NCI-H2081 (cell line): ENCODE data around the gene PDE9A.

Source experiments
- DNase-seq, 2 experiments: peaks; one replicate each; lab custom pipeline; 2025; lab: John Stamatoyannopoulos, UW

Gene PDE9A

DNA sequence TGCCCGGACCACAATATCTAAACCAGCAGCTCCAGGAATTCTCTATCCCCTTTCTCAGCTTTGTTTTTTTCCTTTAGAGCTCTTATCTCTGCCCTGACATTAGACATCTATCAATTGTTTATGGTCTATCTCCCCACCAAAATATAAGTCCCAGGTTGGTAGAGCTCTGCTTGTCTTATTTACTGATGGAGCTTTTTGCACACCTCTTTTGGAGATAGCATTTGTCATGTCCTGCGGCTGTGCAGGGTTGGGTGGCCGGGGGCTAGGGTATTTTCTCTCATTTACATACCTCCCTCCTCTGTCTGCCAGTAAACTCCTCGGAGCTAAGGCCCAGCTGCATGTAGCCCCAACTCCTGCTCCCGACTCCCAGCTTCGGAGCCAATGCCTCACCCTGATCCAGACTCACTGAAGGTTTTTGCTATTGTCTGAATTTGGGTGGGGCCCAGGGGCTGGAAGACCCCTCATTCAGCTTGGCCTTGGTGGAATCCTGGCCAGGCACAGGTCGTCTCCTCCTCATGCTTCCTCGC, 11.1 kb upstream of the PDE9A start:
- DNase-seq, result no peak

DNA sequence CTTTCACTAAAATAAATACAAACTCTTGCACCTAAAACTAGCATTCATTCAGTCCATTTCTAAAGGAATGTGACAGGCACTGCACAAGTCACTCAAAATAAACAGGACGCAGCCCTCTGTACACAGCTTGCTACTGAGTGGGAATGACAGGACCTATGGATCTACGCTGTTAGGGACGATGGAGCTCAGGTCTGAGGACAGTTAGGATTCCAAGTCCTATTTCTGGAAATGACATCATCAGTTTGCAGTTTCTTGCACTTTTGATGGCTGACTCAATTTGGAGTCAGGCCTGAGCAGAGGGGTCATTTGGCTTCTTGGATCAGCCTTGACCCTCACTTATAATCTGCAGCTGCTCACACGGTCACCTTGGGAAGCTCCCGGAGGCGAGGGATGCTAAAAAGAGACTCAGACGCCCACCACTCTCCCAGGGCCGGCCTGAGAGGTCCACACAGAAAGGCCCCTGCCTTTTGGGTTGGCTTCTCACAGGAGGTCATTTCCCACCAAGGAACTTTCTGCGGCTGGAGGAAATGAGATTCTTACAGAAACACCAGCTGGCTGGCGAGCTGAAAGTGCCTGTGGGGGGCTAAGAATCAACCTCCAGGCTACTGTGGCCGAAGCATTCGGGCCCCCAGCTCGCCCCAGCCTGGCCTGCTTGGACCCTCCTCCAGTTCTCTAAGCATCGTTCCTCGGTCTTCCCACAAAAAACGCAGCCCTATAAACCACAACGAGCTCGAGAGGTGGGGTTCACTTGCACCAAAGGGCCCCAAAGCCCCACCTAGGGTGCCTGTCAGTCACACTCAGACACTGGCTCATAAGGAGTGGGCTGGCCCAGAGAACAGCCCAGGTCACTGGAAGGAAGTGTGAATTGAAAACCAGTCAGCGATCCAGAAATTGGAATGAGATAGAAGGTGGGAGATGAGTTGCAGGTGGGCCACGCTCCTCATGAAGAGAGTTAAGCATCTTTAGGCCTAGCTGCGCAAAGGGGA, 8.9 kb upstream of the PDE9A start:
- DNase-seq, result no peak

DNA sequence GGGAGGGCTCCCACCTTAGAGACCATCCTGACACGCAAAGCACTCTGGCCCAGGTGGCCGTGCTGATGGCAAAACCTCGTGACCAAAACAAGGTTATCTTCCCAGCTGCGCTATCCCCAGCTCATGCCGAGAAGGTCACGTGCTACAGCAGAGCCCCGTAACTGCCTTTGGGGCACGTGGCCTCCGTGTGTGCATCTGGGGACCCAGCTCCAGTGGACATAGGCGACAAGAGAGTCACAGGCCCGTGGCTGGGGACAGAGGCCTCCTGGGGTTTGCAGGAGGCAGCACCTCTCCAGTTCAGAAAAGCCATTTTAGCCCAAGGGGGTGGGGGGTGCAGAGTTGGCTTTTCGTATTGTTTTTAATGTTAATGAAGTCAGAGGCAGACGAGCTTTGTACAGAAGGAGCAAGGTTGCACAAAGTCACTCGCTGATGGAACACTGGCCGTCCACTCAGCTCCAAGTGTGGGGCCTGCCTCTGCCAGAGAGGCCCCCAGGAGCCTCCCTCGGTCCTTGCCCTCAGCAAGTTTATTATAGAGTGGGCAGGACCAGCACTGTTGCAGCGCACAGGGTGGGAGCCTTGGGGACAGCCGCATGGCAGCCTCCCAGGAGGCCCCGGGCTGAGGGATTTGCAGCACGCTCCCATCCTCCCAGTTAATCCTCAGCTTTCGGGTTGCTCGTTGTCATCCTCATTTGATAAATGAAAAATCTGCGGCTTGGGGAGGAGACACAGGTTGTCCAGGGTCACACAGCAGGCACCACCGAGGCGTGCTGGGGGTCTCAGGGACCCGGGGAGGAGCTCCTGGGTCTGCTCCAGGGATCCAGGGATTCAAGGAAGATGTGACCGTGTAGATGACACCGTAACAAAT, 8.0 kb upstream of the PDE9A start:
- DNase-seq, result no peak

GRCh38 chr21:42646076-42646825, 7.2 kb upstream of the PDE9A start:
- no peak for DNase-seq

- DNase-seq, result no peak
Observed at GRCh38 chr21:42646836-42647235, 6.6 kb upstream of the PDE9A start.

DNA sequence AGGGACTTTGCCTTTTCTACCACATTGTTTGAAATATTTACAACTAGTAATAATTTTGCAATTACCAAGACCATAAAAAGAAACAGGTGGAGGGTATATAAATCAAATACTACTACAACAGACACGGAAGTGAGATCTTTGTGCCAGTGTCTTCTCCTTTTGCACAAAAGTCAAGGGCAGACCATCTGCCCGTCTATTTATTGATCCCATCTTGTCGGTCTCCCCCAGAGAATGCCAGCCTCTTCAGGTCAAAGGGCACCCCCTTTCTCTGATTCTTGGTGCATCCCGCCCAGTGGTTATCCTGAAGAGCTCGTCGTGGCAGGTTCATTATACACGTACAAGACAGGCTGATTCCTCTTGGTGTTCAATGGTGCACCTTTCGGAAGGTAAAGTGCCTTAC, 4.8 kb upstream of the PDE9A start:
- DNase-seq, result no peak

- no peak for DNase-seq
Observed at GRCh38 chr21:42649122-42650032, 4.0 kb upstream of the PDE9A start.

DNA sequence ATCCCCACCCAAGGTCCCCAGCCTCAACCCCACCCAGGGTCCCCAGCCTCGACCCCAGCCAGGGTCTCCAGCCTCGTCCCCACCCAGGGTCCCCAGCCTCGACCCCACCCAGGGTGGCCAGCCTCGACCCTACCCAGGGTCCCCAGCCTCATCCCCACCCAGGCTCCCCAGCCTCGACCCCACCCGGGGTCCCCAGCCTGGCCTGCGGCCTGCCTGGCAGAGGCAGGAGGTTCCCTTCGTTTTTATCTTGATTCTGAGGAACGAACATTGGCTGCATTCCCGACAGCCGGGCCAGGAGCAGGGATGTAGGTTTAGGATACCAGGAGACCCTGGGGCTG, 3.4 kb upstream of the PDE9A start:
- no peak for DNase-seq

DNA sequence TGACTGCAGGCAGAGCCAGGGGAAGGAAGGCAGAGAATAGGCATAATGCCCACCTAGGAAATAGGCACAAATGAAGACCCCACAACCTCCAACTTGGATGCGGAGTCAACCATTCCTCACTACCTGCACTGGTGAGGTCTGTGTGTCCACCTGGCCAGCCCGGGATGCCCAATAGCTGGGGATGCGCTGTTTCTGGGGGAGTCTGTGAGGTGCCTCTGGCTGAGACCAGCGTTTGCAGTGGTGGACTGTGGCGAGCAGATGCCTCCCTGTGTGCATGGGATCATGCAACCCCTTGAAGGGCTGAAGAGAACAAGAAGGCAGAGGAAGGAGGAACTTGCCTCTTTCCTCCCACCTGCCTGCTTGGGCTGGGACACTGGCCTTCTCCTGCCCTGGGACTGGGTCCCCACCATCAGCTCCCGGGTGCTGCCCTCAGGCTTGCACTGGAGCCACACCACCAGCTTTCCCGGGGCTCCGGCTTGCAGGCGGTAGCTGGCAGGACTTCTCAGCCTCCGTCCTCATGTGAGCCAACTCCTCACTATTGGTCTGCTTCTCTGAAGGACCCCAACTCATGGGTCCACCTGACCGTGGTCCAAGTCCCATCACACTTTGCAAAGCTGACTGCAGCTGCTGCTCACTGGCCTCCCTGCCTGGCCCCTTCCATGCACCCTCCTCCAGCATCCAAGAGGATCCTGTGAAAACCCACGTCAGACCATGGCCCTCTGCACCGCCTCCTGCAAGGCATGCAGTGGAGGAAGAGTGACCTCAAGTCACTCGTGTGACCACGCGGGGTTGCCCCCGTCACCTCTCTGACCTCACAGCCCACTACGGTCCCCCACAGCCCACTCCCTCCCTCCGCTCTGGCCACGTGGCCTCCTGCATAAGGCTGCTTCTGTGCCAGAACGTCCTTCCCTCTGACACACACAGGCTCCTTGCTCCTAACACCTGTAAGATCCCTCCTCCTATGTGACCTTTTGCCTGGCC, 2.7 kb upstream of the PDE9A start:
- no peak for DNase-seq

DNA sequence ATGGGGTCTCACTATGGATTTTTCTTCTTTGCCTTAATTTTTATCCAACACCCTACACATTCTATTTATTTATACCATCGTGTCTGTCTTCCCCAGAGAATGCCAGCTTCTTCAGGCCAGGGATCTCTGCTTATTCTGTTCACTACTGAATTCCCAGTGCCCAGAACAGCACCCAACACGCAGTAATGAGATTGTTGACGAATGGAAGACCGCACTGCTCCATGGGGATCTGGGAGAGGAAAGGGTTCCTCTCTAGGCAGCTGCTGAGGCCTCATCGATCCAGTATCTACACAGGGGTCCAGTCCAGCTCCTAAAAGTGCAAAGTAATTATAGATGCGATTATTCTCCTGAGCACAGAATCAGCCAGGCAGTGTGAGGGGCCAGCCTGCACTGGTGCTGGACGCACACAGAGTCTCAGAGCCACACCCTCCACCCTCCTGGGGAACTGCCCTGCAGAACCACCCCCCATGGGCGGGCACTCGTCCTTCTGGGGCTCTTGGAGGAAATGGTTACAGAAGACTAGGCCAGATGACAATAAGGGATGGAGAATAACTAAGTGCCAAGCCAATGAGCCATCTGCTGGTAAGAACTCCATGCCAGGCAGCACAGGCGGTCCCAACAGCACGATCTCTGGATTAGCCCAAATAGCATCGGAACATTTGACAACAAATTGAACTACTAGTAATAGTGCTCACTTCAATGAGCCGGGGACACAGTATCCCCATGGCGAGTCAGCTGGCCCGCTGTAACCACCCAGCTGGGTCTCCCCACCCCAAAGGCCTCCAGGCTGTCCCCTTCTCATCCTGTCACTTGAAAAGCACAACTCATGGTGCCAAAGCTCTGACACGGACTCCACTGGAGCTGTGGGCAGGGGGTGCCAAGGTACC, 1.7 kb upstream of the PDE9A start:
- no peak for DNase-seq

- no peak for DNase-seq
Observed at GRCh38 chr21:42652527-42653230, 742 bp upstream of the PDE9A start.

DNA sequence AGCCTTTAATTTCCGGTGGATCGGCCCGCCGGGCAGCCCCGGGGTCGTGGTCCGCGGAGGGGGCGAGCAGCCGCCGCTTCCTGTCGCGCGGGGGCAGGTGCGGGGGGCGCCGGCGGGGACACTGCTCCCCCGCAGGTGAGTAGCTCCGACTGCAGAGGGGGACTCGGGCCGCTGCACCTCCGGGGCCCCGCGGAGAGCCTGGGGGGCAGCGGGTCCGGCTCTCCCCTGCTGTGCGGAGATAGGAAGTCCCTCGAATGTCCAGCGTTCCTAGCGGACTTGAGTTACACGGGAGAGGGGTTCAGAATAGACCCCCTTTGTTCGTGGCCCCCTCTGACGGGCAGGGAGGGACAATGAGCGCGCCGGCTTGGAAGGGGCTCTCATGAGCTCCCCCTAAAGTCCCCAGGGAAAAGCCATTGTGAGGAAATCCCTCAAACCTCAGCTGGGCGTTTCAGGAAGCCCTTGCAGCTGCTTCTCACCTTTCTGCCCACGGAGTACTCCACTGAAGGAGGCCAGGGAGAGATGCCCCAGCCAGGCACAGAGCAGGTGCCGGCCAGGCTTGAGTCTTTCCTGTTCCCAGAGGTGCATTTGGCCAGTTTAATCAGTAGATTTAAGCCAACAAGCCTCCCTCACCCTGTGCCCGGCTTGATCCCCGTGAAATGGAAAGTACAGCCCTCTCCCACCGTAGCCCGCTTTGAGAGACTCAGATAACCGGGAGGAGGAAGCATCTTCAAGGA, 925 bp downstream of the PDE9A start:
- DNase-seq, result peak; percentile 41 to 53

GRCh38 chr21:42654913-42655795, 1.7 kb downstream of the PDE9A start:
- no peak for DNase-seq

DNA sequence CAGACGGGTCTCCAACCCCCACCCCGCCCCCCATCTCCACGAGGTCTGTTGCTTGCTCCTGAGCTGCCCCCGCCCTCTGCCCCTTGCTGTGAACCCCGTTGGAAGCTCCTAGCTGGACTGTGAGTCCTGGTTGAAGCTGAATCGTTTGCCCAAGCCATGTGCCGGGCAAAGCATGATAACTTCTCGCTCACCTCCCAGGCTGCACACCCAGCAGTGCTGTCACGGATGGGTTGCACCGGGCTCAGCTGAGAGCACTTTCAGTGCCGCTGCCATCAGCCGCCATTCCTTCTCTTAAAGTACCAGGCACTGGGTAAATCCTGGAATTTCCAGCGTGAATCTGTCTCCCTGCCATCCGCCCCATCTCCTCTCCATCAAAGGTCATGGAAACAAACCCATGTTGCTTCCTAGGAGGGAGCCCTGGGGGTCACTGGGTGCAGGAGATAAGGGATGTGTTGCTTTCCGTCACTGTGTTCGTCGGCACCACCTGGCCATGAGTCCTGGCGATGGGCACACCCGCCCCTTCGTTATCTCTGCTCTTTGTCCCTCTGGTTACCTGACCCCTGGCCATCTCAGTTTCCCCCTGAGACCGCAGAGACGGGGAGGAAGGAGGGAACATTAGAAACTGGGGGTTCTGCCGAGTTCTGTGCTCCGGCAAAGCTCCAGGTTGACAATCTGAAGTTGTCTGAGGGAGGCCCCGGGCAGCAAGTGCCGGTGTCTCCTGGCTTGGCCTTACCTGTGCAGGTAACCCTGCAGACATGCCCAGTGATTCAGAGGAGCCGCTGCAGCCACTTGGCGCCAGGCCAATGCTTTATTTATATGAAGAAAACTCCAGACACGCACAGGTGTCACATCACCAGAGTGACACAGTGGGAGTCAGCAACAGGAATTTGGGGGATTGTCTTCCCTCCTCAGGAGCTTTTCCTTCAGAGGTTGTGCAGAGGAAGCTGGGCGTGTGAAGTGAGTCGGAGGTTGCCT, 2.7 kb downstream of the PDE9A start:
- no peak for DNase-seq

GRCh38 chr21:42656872-42657271, 3.5 kb downstream of the PDE9A start:
- DNase-seq, result no peak
